GM12875 (cell line): ENCODE measurements around the gene SLC1A4.
"Not testable (repeated sequence)": the region's sequence is repeated elsewhere in the genome, so short reads cannot be mapped to it uniquely, and the experiment has no call there.

Experiments
- H3K4me3 ChIP-seq: one replicate; pipeline ENCODE4 v1.5.1; 2011; ENCODE audit warnings: low read depth, low read length, control low read depth
- TF ChIP-seq, protein P1 (sequence below): IDR thresholded peaks from 2 replicates; pipeline ENCODE4 v1.5.1; 2011; ENCODE audit warnings: low read depth, mild to moderate bottlenecking, control low read depth, inconsistent platforms, low read length, moderate library complexity, borderline replicate concordance; ENCODE audit not compliant: insufficient read depth

Gene SLC1A4

DNA sequence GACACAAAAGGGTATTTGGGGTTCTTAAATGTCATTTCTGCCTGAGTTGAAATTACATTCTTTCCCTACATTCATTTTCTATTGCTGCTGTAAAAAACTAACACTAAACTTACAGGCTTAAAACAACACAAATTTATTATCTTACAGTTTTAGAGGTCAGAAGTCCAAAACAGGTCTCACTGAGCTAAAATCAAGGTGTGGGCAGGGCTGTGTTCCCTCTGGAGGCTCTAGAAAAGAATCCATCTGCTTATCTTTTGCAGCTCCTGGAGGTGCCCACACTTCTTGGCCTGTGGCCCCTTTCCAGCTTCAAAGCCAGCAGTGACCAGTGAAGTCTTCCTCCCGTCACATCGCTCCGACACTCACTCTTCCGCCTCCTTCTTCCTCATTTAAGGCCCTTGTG is 23.2 kb upstream of the SLC1A4 start:
- H3K4me3 ChIP-seq = no peak overlapping the region
- TF ChIP-seq, protein P1, sequence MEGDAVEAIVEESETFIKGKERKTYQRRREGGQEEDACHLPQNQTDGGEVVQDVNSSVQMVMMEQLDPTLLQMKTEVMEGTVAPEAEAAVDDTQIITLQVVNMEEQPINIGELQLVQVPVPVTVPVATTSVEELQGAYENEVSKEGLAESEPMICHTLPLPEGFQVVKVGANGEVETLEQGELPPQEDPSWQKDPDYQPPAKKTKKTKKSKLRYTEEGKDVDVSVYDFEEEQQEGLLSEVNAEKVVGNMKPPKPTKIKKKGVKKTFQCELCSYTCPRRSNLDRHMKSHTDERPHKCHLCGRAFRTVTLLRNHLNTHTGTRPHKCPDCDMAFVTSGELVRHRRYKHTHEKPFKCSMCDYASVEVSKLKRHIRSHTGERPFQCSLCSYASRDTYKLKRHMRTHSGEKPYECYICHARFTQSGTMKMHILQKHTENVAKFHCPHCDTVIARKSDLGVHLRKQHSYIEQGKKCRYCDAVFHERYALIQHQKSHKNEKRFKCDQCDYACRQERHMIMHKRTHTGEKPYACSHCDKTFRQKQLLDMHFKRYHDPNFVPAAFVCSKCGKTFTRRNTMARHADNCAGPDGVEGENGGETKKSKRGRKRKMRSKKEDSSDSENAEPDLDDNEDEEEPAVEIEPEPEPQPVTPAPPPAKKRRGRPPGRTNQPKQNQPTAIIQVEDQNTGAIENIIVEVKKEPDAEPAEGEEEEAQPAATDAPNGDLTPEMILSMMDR = no peak

DNA sequence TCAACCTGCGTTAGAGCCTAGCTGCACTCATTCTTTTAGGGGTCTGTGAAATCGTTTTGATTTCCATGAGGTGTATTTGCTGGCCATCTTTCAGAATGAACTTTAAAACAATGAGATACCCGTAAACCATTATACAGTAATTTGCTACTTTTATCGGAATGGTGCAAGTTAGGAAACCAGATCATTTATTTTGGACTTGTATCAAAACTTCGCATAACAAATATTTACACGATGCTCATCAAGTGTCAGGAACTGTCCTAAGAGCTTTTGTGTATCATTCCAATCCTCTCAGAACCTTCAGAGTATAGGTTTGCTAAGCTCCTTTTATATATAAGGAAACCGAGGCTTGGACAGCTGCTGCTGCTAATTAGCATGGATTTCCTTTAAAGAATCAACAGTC is 22.4 kb upstream of the SLC1A4 start:
- TF ChIP-seq, protein P1 = no peak
- no peak overlapping the region for H3K4me3 ChIP-seq

DNA sequence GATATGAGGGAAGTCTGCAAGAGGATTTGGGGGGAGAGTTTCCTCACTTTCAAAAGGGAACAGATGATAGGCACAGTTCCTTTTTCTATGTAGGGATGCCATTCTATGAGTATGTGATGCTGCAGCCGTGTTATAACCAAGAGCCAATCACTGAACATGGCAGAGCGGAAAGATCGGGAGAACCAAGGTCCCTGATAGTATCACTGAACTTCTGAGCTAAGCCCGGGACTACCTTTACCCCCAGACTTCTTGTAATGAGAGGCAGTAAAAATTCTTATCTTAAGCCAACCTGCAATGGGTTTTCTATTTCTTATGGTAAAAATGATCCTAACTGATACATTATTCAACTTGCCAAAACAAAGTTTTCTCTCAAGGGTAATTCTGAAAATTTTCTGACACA is 21.6 kb upstream of the SLC1A4 start:
- TF ChIP-seq, protein P1 = no peak
- H3K4me3 ChIP-seq = no peak overlapping the region

DNA sequence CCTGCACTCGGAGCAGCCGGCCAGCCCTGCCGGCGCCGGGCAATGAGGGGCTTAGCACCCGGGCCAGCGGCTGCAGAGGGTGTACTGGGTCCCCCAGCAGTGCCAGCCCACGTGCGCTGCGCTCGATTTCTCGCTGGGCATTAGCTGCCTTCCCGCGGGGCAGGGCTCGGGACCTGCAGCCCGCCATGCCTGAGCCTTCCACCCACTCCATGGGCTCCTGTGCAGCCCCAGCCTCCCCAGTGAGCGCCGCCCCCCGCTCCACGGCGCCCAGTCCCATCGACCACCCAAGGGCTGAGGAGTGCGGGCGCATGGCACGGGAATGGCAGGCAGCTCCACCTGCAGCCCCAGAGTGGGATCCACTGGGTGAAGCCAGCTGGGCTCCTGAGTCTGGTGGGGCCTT is 20.1 kb upstream of the SLC1A4 start:
- H3K4me3 ChIP-seq = not testable (repeated sequence)

DNA sequence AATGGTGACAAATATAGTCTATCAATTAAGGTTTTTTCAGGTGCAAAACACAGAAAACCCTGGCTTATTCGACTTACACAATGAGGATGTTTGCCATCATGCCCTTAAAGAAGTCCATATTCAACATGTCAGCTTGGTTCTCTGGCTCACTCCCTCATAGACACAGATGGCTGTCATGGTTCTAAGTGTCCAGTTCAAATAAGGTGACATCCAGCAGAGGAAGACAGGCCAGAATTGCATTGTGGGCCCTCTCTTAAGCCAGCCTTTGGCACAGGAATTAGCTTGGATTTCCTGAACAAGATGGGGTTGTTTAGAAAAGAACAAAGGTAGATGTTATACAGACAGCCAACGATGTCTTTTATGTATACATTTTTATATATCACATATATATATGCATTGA is 18.7 kb upstream of the SLC1A4 start:
- TF ChIP-seq, protein P1 = no peak
- no peak overlapping the region for H3K4me3 ChIP-seq

DNA sequence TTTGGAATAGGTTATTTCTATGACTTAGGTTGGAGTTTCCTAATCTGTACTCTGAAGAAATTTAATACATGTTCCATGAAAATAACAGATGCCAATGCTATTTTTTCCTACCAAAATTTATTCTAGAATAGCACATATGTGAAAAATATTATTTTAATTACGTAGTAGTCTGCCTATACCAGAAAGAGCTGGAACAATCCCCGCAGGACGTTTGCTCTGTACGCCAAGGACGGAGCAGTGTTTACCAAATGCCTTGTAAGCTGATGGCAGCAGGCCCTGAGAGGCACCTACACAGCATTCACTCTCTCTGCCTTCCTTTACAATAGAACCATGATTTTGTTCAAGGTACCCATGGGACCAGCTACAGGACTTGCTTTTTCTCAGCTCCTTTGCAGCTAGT is 16.8 kb upstream of the SLC1A4 start:
- TF ChIP-seq, protein P1 = no peak
- H3K4me3 ChIP-seq = no peak overlapping the region

DNA sequence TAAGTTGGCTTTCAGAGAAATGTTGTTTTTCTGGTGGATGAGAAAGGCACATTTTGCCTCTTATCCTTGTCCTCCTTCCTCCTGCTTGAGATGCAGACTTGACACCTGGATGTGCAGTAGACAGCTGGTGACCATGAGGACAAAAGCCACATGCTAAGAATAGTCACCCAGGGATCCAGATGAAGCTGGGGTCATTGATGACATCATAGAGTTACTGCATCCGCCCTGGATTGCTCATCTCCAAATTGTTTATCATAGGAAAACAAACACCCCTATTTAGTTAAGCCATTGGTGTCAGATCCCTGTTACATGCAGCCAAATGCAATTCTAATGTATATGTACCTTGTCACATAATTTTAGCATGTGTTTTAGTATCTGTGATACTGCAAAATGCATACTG is 16.3 kb upstream of the SLC1A4 start:
- no peak overlapping the region for H3K4me3 ChIP-seq
- TF ChIP-seq, protein P1 = no peak

DNA sequence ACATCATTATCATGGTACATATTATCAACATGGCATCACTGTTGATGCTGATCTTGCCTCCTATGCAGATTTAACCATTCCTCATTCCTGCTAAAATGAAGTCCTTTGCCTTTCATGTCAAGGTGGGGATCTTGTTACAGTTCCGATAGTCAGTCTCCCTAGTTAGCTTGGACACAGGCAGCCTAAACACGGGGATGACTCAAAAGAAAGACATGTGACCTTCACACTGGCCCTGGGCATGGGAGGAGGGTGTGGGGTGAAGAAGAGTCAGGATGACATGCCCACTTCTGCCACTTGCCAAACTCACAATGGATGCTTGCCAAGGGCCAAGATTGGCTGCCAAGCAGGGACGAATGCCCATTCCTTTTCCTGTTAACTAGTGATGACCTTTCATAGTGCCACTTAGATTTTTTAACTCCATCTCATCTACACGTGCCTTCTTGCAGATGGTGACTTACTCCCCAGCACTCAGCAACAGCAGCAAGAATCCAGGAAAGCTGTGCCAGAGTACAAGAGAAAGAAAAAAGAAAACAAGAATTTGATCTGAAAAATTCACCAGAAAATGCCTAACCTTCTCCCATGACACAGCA is 13.9 kb upstream of the SLC1A4 start:
- TF ChIP-seq, protein P1 = no peak
- no peak overlapping the region for H3K4me3 ChIP-seq
